MCF 10A (cell line): ENCODE data around the gene CCM2. TPM values are rescaled to one million over a fixed set of nuclear protein-coding genes. Genes with fewer than 3 reads are reported as not detected.
A peak's percentile ranks its signal among the peaks of the same experiment; 100 is the strongest.

Experiments used
- BruUV-seq: library from RNA; stranded (reverse); fragments of 400-500 nt; replicated peaks from 2 replicates; lab custom pipeline; 2021; lab: Mats Ljungman, UMichigan
- CTCF ChIA-PET: fragments of 300-600 bp; sonication (Branson Sonifier 250); formaldehyde crosslinking; extraction: SDS; loops from one replicate; lab custom pipeline; 2021; ENCODE audit warnings: antibody characterized with exemption, inconsistent platforms; lab: Yijun Ruan, JAX
- POLR2A ChIA-PET: fragments of 300-600, 350-650 bp; sonication (Branson Sonifier 250); formaldehyde crosslinking; extraction: SDS; loops from one replicate; lab custom pipeline; 2020; ENCODE audit warnings: antibody characterized with exemption, inconsistent platforms; lab: Yijun Ruan, JAX
- DNase-seq: peaks from one replicate; pipeline ENCODE4 v3.0.0-alpha.2; 2018; ENCODE audit not compliant: unreplicated experiment
- H3K27ac Mint-ChIP-seq: one replicate; pipeline ENCODE4 v1.8.0; 2022; ENCODE audit warnings: mild to moderate bottlenecking, low read depth, mixed read lengths; ENCODE audit not compliant: unreplicated experiment
- H3K27me3 Mint-ChIP-seq: one replicate; pipeline ENCODE4 v1.8.0; 2022; ENCODE audit warnings: mixed read lengths; ENCODE audit not compliant: insufficient read depth, unreplicated experiment
- H3K36me3 Mint-ChIP-seq: one replicate; pipeline ENCODE4 v1.8.0; 2022; ENCODE audit warnings: mild to moderate bottlenecking, moderate library complexity, mixed read lengths; ENCODE audit not compliant: insufficient read depth, unreplicated experiment
- H3K4me1 Mint-ChIP-seq: one replicate; pipeline ENCODE4 v1.8.0; 2022; ENCODE audit warnings: mixed read lengths; ENCODE audit not compliant: insufficient read depth, unreplicated experiment
- H3K4me3 Mint-ChIP-seq: one replicate; pipeline ENCODE4 v1.8.0; 2022; ENCODE audit warnings: mild to moderate bottlenecking, moderate library complexity, mixed read lengths; ENCODE audit not compliant: unreplicated experiment
- H3K9me3 Mint-ChIP-seq: one replicate; pipeline ENCODE4 v1.8.0; 2022; ENCODE audit warnings: mixed read lengths; ENCODE audit not compliant: unreplicated experiment
- intact Hi-C: fragments of 100-400 bp; cut with micrococcal nuclease; formaldehyde crosslinking; loops from 2 replicates; pipeline ENCODE4 v1.14.1; 2022
- total RNA-seq: library from RNA; stranded (reverse); gene quantifications from 2 replicates; pipeline ENCODE4 v1.2.3, GENCODE V29; 2022
- TF ChIP-seq, protein P1 (sequence below): fragments of 200-600 bp; IDR thresholded peaks from one replicate; pipeline ENCODE4 v1.8.0; 2022; ENCODE audit warnings: antibody characterized with exemption, mild to moderate bottlenecking; ENCODE audit not compliant: unreplicated experiment

CCM2 gene
- total RNA-seq, 1 experiment from 2014 or later, result 36.2 TPM

DNA sequence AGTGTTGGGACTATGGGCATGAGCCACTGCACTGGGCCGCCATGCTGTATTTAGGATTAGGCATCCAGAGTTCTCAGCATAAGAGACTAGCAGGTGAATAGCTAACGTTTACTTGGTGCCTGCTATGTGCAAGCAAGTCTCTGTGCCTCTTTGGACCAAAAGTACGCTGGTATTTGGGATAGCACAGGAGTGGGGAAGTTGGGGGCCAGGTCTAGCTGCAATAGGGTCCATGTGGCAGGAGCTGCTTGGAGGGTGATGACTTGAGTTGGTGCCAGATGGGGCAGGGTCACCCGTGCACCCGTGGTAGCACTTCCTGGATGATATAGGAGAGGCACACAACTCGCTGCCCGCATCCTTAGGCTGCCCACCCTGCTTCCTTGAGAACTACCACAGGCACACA lies 66.4 kb downstream of the CCM2 start:
- intact Hi-C loops, result no loop called here
- no peaks in the 10 kb centered on the region for H3K9me3 Mint-ChIP-seq
- BruUV-seq, result no TSS peak
- H3K4me1 Mint-ChIP-seq, result peaks cover 6% of the 10 kb centered on the region
- no peak for DNase-seq
- peaks cover 47% of the 10 kb centered on the region for H3K36me3 Mint-ChIP-seq
- H3K27me3 Mint-ChIP-seq, result no peaks in the 10 kb centered on the region
- H3K27ac Mint-ChIP-seq, result peak overlapping the region; percentile 31
- TF ChIP-seq, protein P1, sequence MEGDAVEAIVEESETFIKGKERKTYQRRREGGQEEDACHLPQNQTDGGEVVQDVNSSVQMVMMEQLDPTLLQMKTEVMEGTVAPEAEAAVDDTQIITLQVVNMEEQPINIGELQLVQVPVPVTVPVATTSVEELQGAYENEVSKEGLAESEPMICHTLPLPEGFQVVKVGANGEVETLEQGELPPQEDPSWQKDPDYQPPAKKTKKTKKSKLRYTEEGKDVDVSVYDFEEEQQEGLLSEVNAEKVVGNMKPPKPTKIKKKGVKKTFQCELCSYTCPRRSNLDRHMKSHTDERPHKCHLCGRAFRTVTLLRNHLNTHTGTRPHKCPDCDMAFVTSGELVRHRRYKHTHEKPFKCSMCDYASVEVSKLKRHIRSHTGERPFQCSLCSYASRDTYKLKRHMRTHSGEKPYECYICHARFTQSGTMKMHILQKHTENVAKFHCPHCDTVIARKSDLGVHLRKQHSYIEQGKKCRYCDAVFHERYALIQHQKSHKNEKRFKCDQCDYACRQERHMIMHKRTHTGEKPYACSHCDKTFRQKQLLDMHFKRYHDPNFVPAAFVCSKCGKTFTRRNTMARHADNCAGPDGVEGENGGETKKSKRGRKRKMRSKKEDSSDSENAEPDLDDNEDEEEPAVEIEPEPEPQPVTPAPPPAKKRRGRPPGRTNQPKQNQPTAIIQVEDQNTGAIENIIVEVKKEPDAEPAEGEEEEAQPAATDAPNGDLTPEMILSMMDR, result no peak
- ChIA-PET POLR2A (no interaction called here), CTCF (interaction anchor here (0.7 kb wide), 1 partner anchor 80 kb away, joined by 3 read pairs; no protein-coding TSS in a partner anchor)
- no peak overlapping the region for H3K4me3 Mint-ChIP-seq

DNA sequence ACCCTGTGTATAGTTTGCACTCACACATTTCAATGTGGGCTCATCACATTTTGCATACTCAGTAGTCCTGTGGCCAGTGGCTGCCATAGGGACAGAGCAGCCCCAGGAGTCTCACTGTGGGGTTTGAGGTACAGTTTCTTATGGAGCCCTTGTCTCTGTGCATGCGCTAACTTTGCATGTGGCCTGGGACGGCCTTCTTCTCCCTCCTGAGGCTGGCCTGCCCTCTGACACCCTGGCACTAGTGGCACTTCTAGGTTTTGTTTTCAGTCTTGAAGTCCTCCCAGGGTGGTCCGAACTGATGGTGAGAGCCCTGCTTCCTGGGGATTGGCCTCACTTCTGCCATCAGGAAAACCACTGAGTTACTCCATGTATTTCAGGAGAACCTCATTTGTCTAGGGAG lies 67.6 kb downstream of the CCM2 start:
- Mint-ChIP-seq H3K4me3 (no peak overlapping the region), H3K4me1 (peaks cover 12% of the 10 kb centered on the region), H3K27me3 (no peaks in the 10 kb centered on the region), H3K9me3 (no peaks in the 10 kb centered on the region), H3K36me3 (peaks cover 44% of the 10 kb centered on the region), H3K27ac (peak overlapping the region; percentile 31)
- intact Hi-C loops, result no loop called here
- ChIA-PET POLR2A (interaction anchor here (0.5 kb wide), 1 partner anchor 53 kb away, joined by 3 read pairs; no protein-coding TSS in a partner anchor), CTCF (interaction anchor here (0.6 kb wide), 2 partner anchors 86 to 838 kb away, joined by 3 read pairs; no protein-coding TSS in a partner anchor)
- BruUV-seq, result no TSS peak
- DNase-seq, result no peak
- TF ChIP-seq, protein P1, result no peak

DNA sequence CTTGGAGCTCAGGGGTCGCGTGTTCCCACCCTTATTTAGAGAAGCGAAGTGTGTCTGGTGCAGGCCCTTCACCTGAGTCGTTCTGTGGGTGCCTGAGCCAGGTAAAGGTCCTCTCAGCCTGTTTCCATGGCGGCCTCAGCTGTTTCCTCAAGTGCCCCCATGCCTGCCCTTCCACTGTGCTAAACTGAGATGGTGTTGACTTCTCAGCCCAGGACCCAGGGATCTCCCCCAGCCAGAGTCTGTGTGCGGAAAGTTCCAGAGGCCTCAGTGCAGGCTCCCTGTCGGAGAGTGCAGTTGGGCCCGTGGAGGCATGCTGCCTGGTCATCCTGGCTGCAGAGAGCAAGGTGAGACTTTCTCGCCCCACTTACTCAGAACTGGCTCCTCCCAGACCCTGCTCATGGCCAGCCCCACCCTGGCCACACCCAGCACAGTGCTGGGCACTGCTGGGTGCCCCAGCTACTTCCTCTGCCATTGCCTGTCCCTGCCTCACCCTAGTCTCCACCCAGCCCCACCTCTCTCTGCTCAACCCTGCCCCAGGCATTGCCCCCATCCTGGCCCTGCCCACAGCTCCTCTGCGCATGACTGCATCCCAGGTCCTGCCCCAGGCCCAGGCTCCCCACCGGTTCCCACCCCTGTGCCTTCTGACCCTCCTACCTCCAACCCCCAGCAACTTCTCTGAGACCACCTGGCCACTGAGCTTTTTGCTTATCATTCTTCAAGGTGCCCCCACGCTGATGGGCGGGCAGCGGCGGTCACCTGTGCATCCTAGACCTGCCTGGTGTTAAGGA lies 68.4 kb downstream of the CCM2 start:
- intact Hi-C loops, result no loop called here
- Mint-ChIP-seq H3K9me3 (no peaks in the 10 kb centered on the region), H3K4me3 (no peak overlapping the region), H3K27ac (peak overlapping the region; percentile 39), H3K27me3 (no peaks in the 10 kb centered on the region), H3K36me3 (peaks cover 48% of the 10 kb centered on the region), H3K4me1 (peaks cover 20% of the 10 kb centered on the region)
- no TSS peak for BruUV-seq
- ChIA-PET POLR2A (interaction anchor here (1.2 kb wide), 2 partner anchors 10 to 35 kb away, joined by 3 read pairs; no protein-coding TSS in a partner anchor), CTCF (interaction anchor here (0.6 to 1.2 kb wide), 3 partner anchors 36 to 839 kb away, joined by 3 read pairs; no protein-coding TSS in a partner anchor)
- DNase-seq, result no peak
- TF ChIP-seq, protein P1, result no peak

DNA sequence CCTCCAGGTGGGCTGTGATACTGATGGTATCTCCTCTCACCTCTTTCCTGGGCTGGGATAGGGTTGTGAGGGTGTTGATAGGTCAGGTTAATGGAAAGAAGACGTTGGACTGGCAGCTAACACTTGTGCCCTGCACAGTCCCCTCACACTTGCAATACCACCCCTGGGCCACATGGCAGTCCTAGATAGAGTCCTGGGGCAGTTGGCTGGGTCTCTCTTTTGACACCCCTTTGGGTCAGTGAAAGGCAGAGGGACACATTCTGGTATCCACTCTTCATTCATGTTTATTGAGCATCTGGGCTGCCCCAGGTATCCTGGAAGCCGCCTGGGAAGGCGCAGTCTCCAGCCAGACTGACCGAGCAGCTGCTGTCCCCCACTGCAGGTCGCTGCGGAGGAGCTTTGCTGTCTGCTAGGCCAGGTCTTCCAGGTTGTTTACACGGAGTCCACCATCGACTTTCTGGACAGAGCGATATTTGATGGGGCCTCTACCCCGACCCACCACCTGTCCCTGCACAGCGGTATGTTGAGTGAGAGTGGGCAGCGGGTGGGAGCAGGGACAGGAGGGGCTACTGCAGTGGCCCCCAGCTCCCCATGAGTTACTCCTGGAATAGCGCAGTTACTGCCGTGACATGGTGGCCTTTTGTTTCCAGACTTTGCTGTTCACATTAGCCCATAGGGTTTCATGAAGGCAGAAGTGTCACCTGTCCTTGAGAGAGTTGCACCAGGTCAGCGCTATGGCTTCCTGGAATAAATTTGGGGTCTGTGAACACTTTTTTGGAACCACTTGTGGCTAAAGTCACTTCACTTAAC lies 69.6 kb downstream of the CCM2 start:
- no peak overlapping the region for H3K4me3 Mint-ChIP-seq
- ChIA-PET POLR2A (interaction anchor here (0.6 to 1.2 kb wide), 2 partner anchors 11 to 66 kb away, joined by 3 read pairs; no protein-coding TSS in a partner anchor), CTCF (interaction anchor here (0.6 to 1.5 kb wide), 6 partner anchors 35 to 216 kb away, joined by 3 to 7 read pairs (median 3); no protein-coding TSS in a partner anchor)
- no peak for DNase-seq
- TF ChIP-seq, protein P1, result no peak
- no peaks in the 10 kb centered on the region for H3K9me3 Mint-ChIP-seq
- H3K27me3 Mint-ChIP-seq, result no peaks in the 10 kb centered on the region
- peaks cover 42% of the 10 kb centered on the region for H3K36me3 Mint-ChIP-seq
- peaks cover 27% of the 10 kb centered on the region for H3K4me1 Mint-ChIP-seq
- peak overlapping the region; percentile 61 for H3K27ac Mint-ChIP-seq
- no TSS peak for BruUV-seq
- intact Hi-C loops, result no loop called here
